ENCODE measurements around the gene CHMP4A. TPM values are rescaled to one million over a fixed set of nuclear protein-coding genes. Genes with fewer than 3 reads are reported as not detected.

The CHMP4A gene
- total and polyA plus RNA-seq, 2 of the 13 experiments (the other 11 are each of a cell fraction or from before 2014, with no cell fraction given), result 83.6 to 113 TPM

DNA sequence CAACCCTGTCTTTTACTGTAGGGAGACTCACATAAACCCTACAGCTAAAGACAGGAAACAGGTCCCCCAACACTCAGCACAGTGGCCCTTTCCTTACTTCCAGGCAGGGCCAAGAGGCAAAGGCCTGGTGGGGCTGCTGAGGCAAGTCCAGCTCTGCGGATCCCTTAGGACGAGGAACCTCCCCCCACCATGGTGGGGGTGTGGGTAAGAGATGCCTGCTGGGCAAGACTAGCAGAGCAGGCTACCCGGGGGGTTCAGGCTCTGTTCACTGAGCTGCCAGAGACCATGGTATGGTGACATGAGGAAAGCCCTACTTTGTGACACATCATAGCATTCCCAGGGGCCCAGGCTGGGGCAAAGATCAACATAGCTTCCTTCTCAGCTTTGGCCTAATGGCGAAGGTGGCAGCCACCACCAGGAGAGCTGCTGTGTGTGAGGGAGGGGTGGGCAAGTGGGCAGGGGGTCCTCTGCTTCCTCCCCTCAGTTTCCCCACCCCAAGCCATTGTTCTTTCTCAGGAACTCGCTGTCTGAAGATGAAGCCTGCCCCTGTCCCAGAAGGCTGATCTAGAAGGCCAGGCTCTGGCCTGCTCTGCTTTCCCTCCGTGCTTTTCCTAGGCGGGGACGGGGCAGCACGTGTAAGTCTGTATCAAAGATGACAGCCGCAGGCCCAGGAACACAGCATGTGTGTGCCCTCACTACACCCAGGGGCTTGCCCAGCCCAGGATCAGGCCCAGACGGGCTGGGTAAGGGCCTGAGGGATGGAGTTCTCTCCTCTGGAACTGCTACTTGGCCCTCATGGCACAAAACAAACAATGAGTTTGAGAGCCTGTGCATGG, 39.2 kb upstream of the CHMP4A start (continued):
- TF ChIP-seq FOXP1 (IDR thresholded peaks at IDR 0.05), result no peak
- no peak; the same call in 1 of the 2 replicates for TF ChIP-seq FOXP1 (CRISPR knock-in tag; IDR thresholded peaks at IDR 0.05)
- TF ChIP-seq SOX5 (CRISPR knock-in tag; IDR thresholded peaks at IDR 0.05; ENCODE audit: borderline replicate concordance), result peak; percentile 59; the same call in 1 of the 2 replicates
- no peak for TF ChIP-seq SIN3B (IDR thresholded peaks at IDR 0.05; ENCODE audit: low read length)
- TF ChIP-seq EED (CRISPR knock-in tag; IDR thresholded peaks at IDR 0.05), result no peak; the same call in 1 of the 2 replicates
- TF ChIP-seq, protein P1, sequence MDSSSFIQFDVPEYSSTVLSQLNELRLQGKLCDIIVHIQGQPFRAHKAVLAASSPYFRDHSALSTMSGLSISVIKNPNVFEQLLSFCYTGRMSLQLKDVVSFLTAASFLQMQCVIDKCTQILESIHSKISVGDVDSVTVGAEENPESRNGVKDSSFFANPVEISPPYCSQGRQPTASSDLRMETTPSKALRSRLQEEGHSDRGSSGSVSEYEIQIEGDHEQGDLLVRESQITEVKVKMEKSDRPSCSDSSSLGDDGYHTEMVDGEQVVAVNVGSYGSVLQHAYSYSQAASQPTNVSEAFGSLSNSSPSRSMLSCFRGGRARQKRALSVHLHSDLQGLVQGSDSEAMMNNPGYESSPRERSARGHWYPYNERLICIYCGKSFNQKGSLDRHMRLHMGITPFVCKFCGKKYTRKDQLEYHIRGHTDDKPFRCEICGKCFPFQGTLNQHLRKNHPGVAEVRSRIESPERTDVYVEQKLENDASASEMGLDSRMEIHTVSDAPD (CRISPR knock-in tag; IDR thresholded peaks at IDR 0.05), result no peak
- no peak for TF ChIP-seq NR2F6 (IDR thresholded peaks at IDR 0.05)
- TF ChIP-seq NR2F6 (CRISPR knock-in tag; IDR thresholded peaks at IDR 0.05), result peak; percentile 44; the same call in 1 of the 2 replicates
- no peak for TF ChIP-seq MLLT10 (CRISPR knock-in tag; IDR thresholded peaks at IDR 0.05)
- no peak for TF ChIP-seq MTF2 (CRISPR knock-in tag; IDR thresholded peaks at IDR 0.05; ENCODE audit: borderline replicate concordance)
- TF ChIP-seq NFYC (CRISPR knock-in tag; IDR thresholded peaks at IDR 0.05), result no peak
- TF ChIP-seq NBN (conservative IDR thresholded peaks at IDR 0.05), result no peak
- TF ChIP-seq, protein P2, sequence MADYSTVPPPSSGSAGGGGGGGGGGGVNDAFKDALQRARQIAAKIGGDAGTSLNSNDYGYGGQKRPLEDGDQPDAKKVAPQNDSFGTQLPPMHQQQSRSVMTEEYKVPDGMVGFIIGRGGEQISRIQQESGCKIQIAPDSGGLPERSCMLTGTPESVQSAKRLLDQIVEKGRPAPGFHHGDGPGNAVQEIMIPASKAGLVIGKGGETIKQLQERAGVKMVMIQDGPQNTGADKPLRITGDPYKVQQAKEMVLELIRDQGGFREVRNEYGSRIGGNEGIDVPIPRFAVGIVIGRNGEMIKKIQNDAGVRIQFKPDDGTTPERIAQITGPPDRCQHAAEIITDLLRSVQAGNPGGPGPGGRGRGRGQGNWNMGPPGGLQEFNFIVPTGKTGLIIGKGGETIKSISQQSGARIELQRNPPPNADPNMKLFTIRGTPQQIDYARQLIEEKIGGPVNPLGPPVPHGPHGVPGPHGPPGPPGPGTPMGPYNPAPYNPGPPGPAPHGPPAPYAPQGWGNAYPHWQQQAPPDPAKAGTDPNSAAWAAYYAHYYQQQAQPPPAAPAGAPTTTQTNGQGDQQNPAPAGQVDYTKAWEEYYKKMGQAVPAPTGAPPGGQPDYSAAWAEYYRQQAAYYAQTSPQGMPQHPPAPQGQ (CRISPR knock-in tag; IDR thresholded peaks at IDR 0.05; ENCODE audit: borderline replicate concordance), result no peak
- TF ChIP-seq GTF2F1 (IDR thresholded peaks at IDR 0.05; ENCODE audit: low read length), result no peak
- no peak for TF ChIP-seq ZNF549 (CRISPR knock-in tag; IDR thresholded peaks at IDR 0.05)
- TF ChIP-seq SRY (CRISPR knock-in tag; IDR thresholded peaks at IDR 0.05), result no peak
- peak; percentile 92 for TF ChIP-seq SAFB2 (CRISPR knock-in tag; IDR thresholded peaks at IDR 0.05; ENCODE audit: borderline replicate concordance, low read depth)
- TF ChIP-seq TBX3 (IDR thresholded peaks at IDR 0.05; ENCODE audit: borderline replicate concordance), result peak; percentile 58; the same call in 1 of the 2 replicates
- TF ChIP-seq, protein P3, sequence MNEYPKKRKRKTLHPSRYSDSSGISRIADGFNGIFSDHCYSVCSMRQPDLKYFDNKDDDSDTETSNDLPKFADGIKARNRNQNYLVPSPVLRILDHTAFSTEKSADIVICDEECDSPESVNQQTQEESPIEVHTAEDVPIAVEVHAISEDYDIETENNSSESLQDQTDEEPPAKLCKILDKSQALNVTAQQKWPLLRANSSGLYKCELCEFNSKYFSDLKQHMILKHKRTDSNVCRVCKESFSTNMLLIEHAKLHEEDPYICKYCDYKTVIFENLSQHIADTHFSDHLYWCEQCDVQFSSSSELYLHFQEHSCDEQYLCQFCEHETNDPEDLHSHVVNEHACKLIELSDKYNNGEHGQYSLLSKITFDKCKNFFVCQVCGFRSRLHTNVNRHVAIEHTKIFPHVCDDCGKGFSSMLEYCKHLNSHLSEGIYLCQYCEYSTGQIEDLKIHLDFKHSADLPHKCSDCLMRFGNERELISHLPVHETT (CRISPR knock-in tag; conservative IDR thresholded peaks at IDR 0.05), result no peak
- TF ChIP-seq EZH2 (conservative IDR thresholded peaks at IDR 0.05; ENCODE audit: low read depth, low read length), result no peak
- no peak for TF ChIP-seq ZNF383 (CRISPR knock-in tag; IDR thresholded peaks at IDR 0.05; ENCODE audit: borderline replicate concordance)
- TF ChIP-seq, protein P4, sequence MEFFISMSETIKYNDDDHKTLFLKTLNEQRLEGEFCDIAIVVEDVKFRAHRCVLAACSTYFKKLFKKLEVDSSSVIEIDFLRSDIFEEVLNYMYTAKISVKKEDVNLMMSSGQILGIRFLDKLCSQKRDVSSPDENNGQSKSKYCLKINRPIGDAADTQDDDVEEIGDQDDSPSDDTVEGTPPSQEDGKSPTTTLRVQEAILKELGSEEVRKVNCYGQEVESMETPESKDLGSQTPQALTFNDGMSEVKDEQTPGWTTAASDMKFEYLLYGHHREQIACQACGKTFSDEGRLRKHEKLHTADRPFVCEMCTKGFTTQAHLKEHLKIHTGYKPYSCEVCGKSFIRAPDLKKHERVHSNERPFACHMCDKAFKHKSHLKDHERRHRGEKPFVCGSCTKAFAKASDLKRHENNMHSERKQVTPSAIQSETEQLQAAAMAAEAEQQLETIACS (CRISPR knock-in tag; IDR thresholded peaks at IDR 0.05), result no peak
- peak; percentile 78 for TF ChIP-seq ZFY (CRISPR knock-in tag; IDR thresholded peaks at IDR 0.05)
- no peak for TF ChIP-seq SYNCRIP (IDR thresholded peaks at IDR 0.05; ENCODE audit: insufficient read depth, low read depth, low read length)
- TF ChIP-seq ZNF12 (CRISPR knock-in tag; IDR thresholded peaks at IDR 0.05), result peak; percentile 11; the same call in 1 of the 2 replicates
- TF ChIP-seq POLR2A (IDR thresholded peaks at IDR 0.05; ENCODE audit: insufficient read depth in 1 of 2, low read depth in 2 of 2, low read length in 2 of 2), result peak in 1 of 2 experiments; percentile 34; a peak in 1 of 4 replicates
- no peak for TF ChIP-seq JUNB (CRISPR knock-in tag; IDR thresholded peaks at IDR 0.05; ENCODE audit: borderline replicate concordance)
- TF ChIP-seq ZNF891 (CRISPR knock-in tag; IDR thresholded peaks at IDR 0.05), result no peak
- no peak for TF ChIP-seq MATR3 (CRISPR knock-in tag; IDR thresholded peaks at IDR 0.05)

Data from HepG2 (cell line).